ENCODE data around the gene LRMDA. TPM values are rescaled to one million over a fixed set of nuclear protein-coding genes. Genes with fewer than 3 reads are reported as not detected.
A peak's percentile ranks its signal among the peaks of the same experiment; 100 is the strongest.

LRMDA gene
- total RNA-seq, 1 experiment from 2014 or later: 0.24 TPM

GRCh38 chr10:75622503-75622902, 191.1 kb downstream of the LRMDA start:
- H3K27me3 ChIP-seq: no peaks in the 10 kb centered on the region
- DNase-seq: no peak

GRCh38 chr10:75623310-75624093, 192.1 kb downstream of the LRMDA start:
- Histone ChIP-seq H3K4me3 (no peak overlapping the region), H3K27me3 (no peaks in the 10 kb centered on the region), H3K9me3 (replicated peaks) (no peaks in the 10 kb centered on the region), H3K27ac (no peak overlapping the region), H3K4me1 (no peaks in the 10 kb centered on the region), H3K36me3 (no peaks in the 10 kb centered on the region)
- DNase-seq: no peak

More at GRCh38 chr10:75622503-75622902, 191.1 kb downstream of the LRMDA start:
- Histone ChIP-seq H3K4me3 (no peak overlapping the region), H3K27ac (no peak overlapping the region), H3K9me3 (replicated peaks) (no peaks in the 10 kb centered on the region), H3K4me1 (no peaks in the 10 kb centered on the region), H3K36me3 (no peaks in the 10 kb centered on the region)

- H3K27me3 ChIP-seq: peaks cover 2% of the 10 kb centered on the region; the same call in 1 of the 2 replicates
- H3K4me1 ChIP-seq: no peaks in the 10 kb centered on the region
- no peak overlapping the region for H3K4me3 ChIP-seq
- no peaks in the 10 kb centered on the region for H3K9me3 ChIP-seq (replicated peaks)
- no peaks in the 10 kb centered on the region for H3K36me3 ChIP-seq
- no peak overlapping the region for H3K27ac ChIP-seq
- no peak for DNase-seq
Observed at GRCh38 chr10:75624638-75625037, 193.2 kb downstream of the LRMDA start.

- peaks cover 3% of the 10 kb centered on the region; the same call in 1 of the 2 replicates for H3K27me3 ChIP-seq
- no peaks in the 10 kb centered on the region for H3K9me3 ChIP-seq (replicated peaks)
- H3K36me3 ChIP-seq: no peaks in the 10 kb centered on the region
- no peak overlapping the region for H3K4me3 ChIP-seq
- DNase-seq: no peak
- H3K4me1 ChIP-seq: no peaks in the 10 kb centered on the region
- H3K27ac ChIP-seq: no peak overlapping the region
Observed at GRCh38 chr10:75630746-75631145, 199.3 kb downstream of the LRMDA start.

- Histone ChIP-seq H3K27me3 (peaks cover 9% of the 10 kb centered on the region; the same call in 1 of the 2 replicates), H3K27ac (no peak overlapping the region), H3K9me3 (replicated peaks) (no peaks in the 10 kb centered on the region), H3K36me3 (no peaks in the 10 kb centered on the region), H3K4me3 (no peak overlapping the region), H3K4me1 (no peaks in the 10 kb centered on the region)
- DNase-seq: peak; percentile 15 to 32
Observed at GRCh38 chr10:75632805-75633462, 201.5 kb downstream of the LRMDA start.

- Histone ChIP-seq H3K4me1 (no peaks in the 10 kb centered on the region), H3K27me3 (peaks cover 9% of the 10 kb centered on the region; the same call in 1 of the 2 replicates), H3K27ac (no peak overlapping the region), H3K4me3 (no peak overlapping the region), H3K9me3 (replicated peaks) (no peaks in the 10 kb centered on the region), H3K36me3 (no peaks in the 10 kb centered on the region)
- DNase-seq: no peak
Observed at GRCh38 chr10:75633568-75633967, 202.1 kb downstream of the LRMDA start.

- Histone ChIP-seq H3K4me3 (no peak overlapping the region), H3K36me3 (no peaks in the 10 kb centered on the region), H3K9me3 (replicated peaks) (no peaks in the 10 kb centered on the region), H3K27ac (no peak overlapping the region), H3K4me1 (no peaks in the 10 kb centered on the region), H3K27me3 (peaks cover 6% of the 10 kb centered on the region; the same call in 1 of the 2 replicates)
- DNase-seq: no peak
Observed at GRCh38 chr10:75634947-75635346, 203.5 kb downstream of the LRMDA start.

- no peak overlapping the region for H3K4me3 ChIP-seq
- no peaks in the 10 kb centered on the region for H3K4me1 ChIP-seq
- no peak overlapping the region for H3K27ac ChIP-seq
- H3K9me3 ChIP-seq (replicated peaks): no peaks in the 10 kb centered on the region
- DNase-seq: no peak
- 0 out of 2 replicates have a peak, but pooled peaks cover 9% of the 10 kb centered on the region for H3K27me3 ChIP-seq
- H3K36me3 ChIP-seq: no peaks in the 10 kb centered on the region
Observed at GRCh38 chr10:75638752-75639151, 207.3 kb downstream of the LRMDA start.

- Histone ChIP-seq H3K4me1 (no peaks in the 10 kb centered on the region), H3K27me3 (0 out of 2 replicates have a peak, but pooled peaks cover 9% of the 10 kb centered on the region), H3K9me3 (replicated peaks) (no peaks in the 10 kb centered on the region), H3K27ac (no peak overlapping the region), H3K36me3 (no peaks in the 10 kb centered on the region), H3K4me3 (no peak overlapping the region)
- no peak for DNase-seq
Observed at GRCh38 chr10:75639736-75640135, 208.3 kb downstream of the LRMDA start.

- Histone ChIP-seq H3K4me3 (no peak overlapping the region), H3K4me1 (no peaks in the 10 kb centered on the region), H3K27me3 (0 out of 2 replicates have a peak, but pooled peaks cover 9% of the 10 kb centered on the region), H3K27ac (no peak overlapping the region), H3K9me3 (replicated peaks) (no peaks in the 10 kb centered on the region), H3K36me3 (no peaks in the 10 kb centered on the region)
- DNase-seq: no peak
Observed at GRCh38 chr10:75640381-75640780, 209.0 kb downstream of the LRMDA start.

- no peaks in the 10 kb centered on the region for H3K36me3 ChIP-seq
- no peak for DNase-seq
- 0 out of 2 replicates have a peak, but pooled peaks cover 9% of the 10 kb centered on the region for H3K27me3 ChIP-seq
- no peak overlapping the region for H3K4me3 ChIP-seq
- no peaks in the 10 kb centered on the region for H3K9me3 ChIP-seq (replicated peaks)
- H3K4me1 ChIP-seq: no peaks in the 10 kb centered on the region
- no peak overlapping the region for H3K27ac ChIP-seq
Observed at GRCh38 chr10:75640803-75641202, 209.4 kb downstream of the LRMDA start.

- Histone ChIP-seq H3K4me1 (no peaks in the 10 kb centered on the region), H3K27me3 (0 out of 2 replicates have a peak, but pooled peaks cover 3% of the 10 kb centered on the region), H3K9me3 (replicated peaks) (no peaks in the 10 kb centered on the region), H3K36me3 (no peaks in the 10 kb centered on the region), H3K27ac (no peak overlapping the region), H3K4me3 (no peak overlapping the region)
- no peak for DNase-seq
Observed at GRCh38 chr10:75643405-75643804, 212.0 kb downstream of the LRMDA start.

GRCh38 chr10:75643944-75644692, 212.7 kb downstream of the LRMDA start:
- Histone ChIP-seq H3K36me3 (no peaks in the 10 kb centered on the region), H3K9me3 (replicated peaks) (no peaks in the 10 kb centered on the region), H3K4me3 (no peak overlapping the region), H3K27ac (no peak overlapping the region), H3K27me3 (peaks cover 3% of the 10 kb centered on the region; the same call in 1 of the 2 replicates), H3K4me1 (no peaks in the 10 kb centered on the region)
- DNase-seq: no peak

- Histone ChIP-seq H3K4me1 (no peaks in the 10 kb centered on the region), H3K36me3 (no peaks in the 10 kb centered on the region), H3K27ac (no peak overlapping the region), H3K27me3 (peaks cover 3% of the 10 kb centered on the region; the same call in 1 of the 2 replicates), H3K9me3 (replicated peaks) (no peaks in the 10 kb centered on the region), H3K4me3 (no peak overlapping the region)
- no peak for DNase-seq
Observed at GRCh38 chr10:75645704-75646103, 214.3 kb downstream of the LRMDA start.

Measured in SJCRH30 (cell line).